Neural cell (in vitro differentiated cells): ENCODE results near the gene PPP1R12B. TPM values are rescaled to one million over a fixed set of nuclear protein-coding genes. Genes with fewer than 3 reads are reported as not detected.

Experiments
- H2AFZ ChIP-seq: fragments of 200-600, 300-800 bp; sonication (generic), shearing (Covaris generic); 2 replicates; pipeline ENCODE4 v1.6.0; 2014; ENCODE audit warnings: low read depth, mild to moderate bottlenecking, antibody characterized with exemption, low read length, moderate library complexity
- H3F3A ChIP-seq: fragments of 200-600 bp; shearing (Covaris generic); 2 replicates; pipeline ENCODE4 v1.6.1; 2016; ENCODE audit warnings: mild to moderate bottlenecking, moderate library complexity, mixed read lengths, antibody characterized with exemption, low read length; ENCODE audit not compliant: insufficient read depth, poor library complexity, severe bottlenecking
- H3K27ac ChIP-seq: fragments of 200-600, 300-800 bp; sonication (generic), shearing (Covaris generic); 2 replicates; pipeline ENCODE4 v1.5.1; 2014; ENCODE audit warnings: mild to moderate bottlenecking, low read length, moderate library complexity
- H3K27me3 ChIP-seq: fragments of 300-800, 200-600 bp; sonication (generic), shearing (Covaris generic); 2 replicates; pipeline ENCODE4 v1.6.0; 2014; ENCODE audit warnings: mild to moderate bottlenecking, low read depth, low read length, moderate library complexity; ENCODE audit not compliant: insufficient read depth
- H3K36me3 ChIP-seq: fragments of 300-800, 200-600 bp; sonication (generic), shearing (Covaris generic); 2 replicates; pipeline ENCODE4 v1.5.1; 2014; ENCODE audit warnings: mild to moderate bottlenecking, antibody characterized with exemption, low read length, moderate library complexity; ENCODE audit not compliant: insufficient read depth
- H3K4me2 ChIP-seq: fragments of 300-800, 200-600 bp; sonication (generic), shearing (Covaris generic); 2 replicates; pipeline ENCODE4 v1.6.0; 2014; ENCODE audit warnings: mild to moderate bottlenecking, low read length
- H3K4me3 ChIP-seq: fragments of 300-800, 200-600 bp; sonication (generic), shearing (Covaris generic); 2 replicates; pipeline ENCODE4 v1.5.1; 2014; ENCODE audit warnings: mild to moderate bottlenecking, low read length, moderate library complexity
- H3K79me2 ChIP-seq: fragments of 200-600 bp; shearing (Covaris generic); replicated peaks from 2 replicates; pipeline ENCODE4 v1.6.0; 2014; ENCODE audit warnings: mild to moderate bottlenecking, low read length, moderate library complexity; ENCODE audit not compliant: insufficient read depth
- H3K9ac ChIP-seq: fragments of 300-800, 200-600 bp; sonication (generic), shearing (Covaris generic); 2 replicates; pipeline ENCODE4 v1.6.1; 2016; ENCODE audit warnings: mild to moderate bottlenecking, low read length, mixed read lengths
- H3K9me2 ChIP-seq: fragments of 200-600 bp; shearing (Covaris generic); 2 replicates; pipeline ENCODE4 v1.6.1; 2016; ENCODE audit warnings: mild to moderate bottlenecking, low read length, mixed read lengths; ENCODE audit not compliant: insufficient read depth
- H3K9me3 ChIP-seq: fragments of 200-600, 300-800 bp; sonication (generic), shearing (Covaris generic); 2 replicates; pipeline ENCODE4 v1.6.1; 2016; ENCODE audit warnings: mild to moderate bottlenecking, mixed run types, low read length, moderate library complexity, mixed read lengths
- H4K20me1 ChIP-seq: fragments of 200-600 bp; shearing (Covaris generic); 2 replicates; pipeline ENCODE4 v1.6.1; 2016; ENCODE audit warnings: mild to moderate bottlenecking, mixed run types; ENCODE audit not compliant: insufficient read depth
- CTCF ChIP-seq: fragments of 450-650 bp; IDR thresholded peaks from 2 replicates; pipeline ENCODE4 v1.5.1; 2014; ENCODE audit warnings: antibody characterized with exemption, mild to moderate bottlenecking, moderate library complexity; ENCODE audit not compliant: poor library complexity, severe bottlenecking
- EP300 ChIP-seq: fragments of 450-650 bp; conservative IDR thresholded peaks from 2 replicates; pipeline ENCODE4 v1.6.1; 2014; ENCODE audit warnings: antibody characterized with exemption, mild to moderate bottlenecking, moderate library complexity; ENCODE audit not compliant: poor library complexity, severe bottlenecking
- EZH2 ChIP-seq: fragments of 200-600, 300-800 bp; shearing (Covaris generic), sonication (generic); IDR thresholded peaks from 2 replicates; pipeline ENCODE4 v1.6.1; 2014; ENCODE audit warnings: antibody characterized with exemption, low read length, borderline replicate concordance, mild to moderate bottlenecking; ENCODE audit not compliant: insufficient read depth, poor library complexity, severe bottlenecking
- MXI1 ChIP-seq: fragments of 450-650 bp; conservative IDR thresholded peaks from 2 replicates; pipeline ENCODE4 v1.6.1; 2014; ENCODE audit warnings: antibody characterized with exemption, mild to moderate bottlenecking; ENCODE audit not compliant: poor library complexity, severe bottlenecking
- POLR2AphosphoS5 ChIP-seq: IDR thresholded peaks from 2 replicates; pipeline ENCODE4 v1.6.1; 2012
- RAD21 ChIP-seq: fragments of 450-650 bp; conservative IDR thresholded peaks from 2 replicates; pipeline ENCODE4 v1.6.1; 2014; ENCODE audit warnings: antibody characterized with exemption, mild to moderate bottlenecking, moderate library complexity
- REST ChIP-seq: IDR thresholded peaks from 2 replicates; pipeline ENCODE4 v1.6.1; 2012; ENCODE audit warnings: borderline replicate concordance
- SMC3 ChIP-seq: fragments of 450-650 bp; conservative IDR thresholded peaks from 2 replicates; pipeline ENCODE4 v1.6.1; 2014; ENCODE audit warnings: antibody characterized with exemption, mild to moderate bottlenecking, moderate library complexity; ENCODE audit not compliant: poor library complexity
- TAF1 ChIP-seq: IDR thresholded peaks from 2 replicates; pipeline ENCODE4 v1.6.1; 2012; ENCODE audit warnings: low read depth
- polyA plus RNA-seq: library from polyadenylated mRNA; depleted of rRNA; stranded (reverse); fragments of >200 nt; gene quantifications from 2 replicates; pipeline ENCODE4 v1.2.3, GENCODE V29; 2014

The PPP1R12B gene
- polyA plus RNA-seq, 1 donor from 2014 or later: 9.8 TPM

- no peak overlapping the region for H3K4me2 ChIP-seq
- no peak for TF ChIP-seq MXI1
- TF ChIP-seq REST: no peak
- no peak for TF ChIP-seq EP300
- no peak for TF ChIP-seq POLR2AphosphoS5
- no peak for TF ChIP-seq CTCF
- TF ChIP-seq TAF1: no peak
- TF ChIP-seq RAD21: no peak
- TF ChIP-seq SMC3: no peak
- no peak for TF ChIP-seq EZH2
- H3K4me3 ChIP-seq: no peak overlapping the region
- H3K9me2 ChIP-seq: no peaks in the 10 kb centered on the region
- H3K27ac ChIP-seq: no peak overlapping the region
- H3F3A ChIP-seq: no peaks in the 10 kb centered on the region
- no peaks in the 10 kb centered on the region for H3K27me3 ChIP-seq
- no peaks in the 10 kb centered on the region for H3K36me3 ChIP-seq
- H4K20me1 ChIP-seq: no peaks in the 10 kb centered on the region
- no peaks in the 10 kb centered on the region for H3K9me3 ChIP-seq
- H3K9ac ChIP-seq: no peak overlapping the region
- H2AFZ ChIP-seq: no peak overlapping the region
- no peaks in the 10 kb centered on the region for H3K79me2 ChIP-seq
Observed at GRCh38 chr1:202304375-202304774, 44.1 kb upstream of the PPP1R12B start.

GRCh38 chr1:202305168-202305567, 43.3 kb upstream of the PPP1R12B start:
- no peaks in the 10 kb centered on the region for H3F3A ChIP-seq
- no peak overlapping the region for H3K4me3 ChIP-seq
- no peaks in the 10 kb centered on the region for H3K9me3 ChIP-seq
- H3K9me2 ChIP-seq: no peaks in the 10 kb centered on the region
- H3K4me2 ChIP-seq: no peak overlapping the region
- no peak overlapping the region for H3K27ac ChIP-seq
- no peak overlapping the region for H2AFZ ChIP-seq
- H4K20me1 ChIP-seq: no peaks in the 10 kb centered on the region
- no peak for TF ChIP-seq EZH2
- no peak for TF ChIP-seq TAF1
- TF ChIP-seq EP300: no peak
- no peak for TF ChIP-seq POLR2AphosphoS5
- no peak for TF ChIP-seq MXI1
- no peak for TF ChIP-seq RAD21
- no peaks in the 10 kb centered on the region for H3K27me3 ChIP-seq
- no peak overlapping the region for H3K9ac ChIP-seq
- H3K79me2 ChIP-seq: no peaks in the 10 kb centered on the region
- no peaks in the 10 kb centered on the region for H3K36me3 ChIP-seq
